GM12878 (cell line): ENCODE measurements around the gene TBRG1. TPM values are rescaled to one million over a fixed set of nuclear protein-coding genes. Genes with fewer than 3 reads are reported as not detected.

Experiments used
- BCLAF1 ChIP-seq: fragments of 450-650 bp; IDR thresholded peaks from 2 replicates; pipeline ENCODE4 v1.6.1; 2017; ENCODE audit warnings: antibody characterized with exemption, mild to moderate bottlenecking, moderate library complexity
- EP300 ChIP-seq, 2 experiments: fragments of 150-350 bp in 1 of 2; IDR thresholded peaks; 2 replicates each; pipeline ENCODE4 v1.6.1; 2011 to 2012; ENCODE audit warnings: low read depth in 2 of 2, low read length in 2 of 2, borderline replicate concordance in 1 of 2, improper control_type of control experiment in 1 of 2, inconsistent platforms in 1 of 2; ENCODE audit not compliant: control insufficient read depth in 1 of 2
- IRF4 ChIP-seq: IDR thresholded peaks from 2 replicates; pipeline ENCODE4 v1.6.1; 2011; ENCODE audit warnings: low read depth, low read length
- NKRF ChIP-seq: fragments of 450-650 bp; conservative IDR thresholded peaks from 2 replicates; pipeline ENCODE4 v1.6.1; 2017; ENCODE audit warnings: mild to moderate bottlenecking, moderate library complexity
- POLR2A ChIP-seq: IDR thresholded peaks from 2 replicates; pipeline ENCODE4 v1.6.1; 2011; ENCODE audit warnings: low read depth, mild to moderate bottlenecking, low read length
- SKIL ChIP-seq: fragments of 450-650 bp; IDR thresholded peaks from 2 replicates; pipeline ENCODE4 v1.6.1; 2017; ENCODE audit warnings: mild to moderate bottlenecking, low read depth, inconsistent platforms; ENCODE audit not compliant: poor library complexity, severe bottlenecking
- SUZ12 ChIP-seq: fragments of 200-600 bp; sonication (generic); IDR thresholded peaks from one replicate; pipeline ENCODE4 v1.6.1; 2018; ENCODE audit warnings: antibody characterized with exemption, mild to moderate bottlenecking; ENCODE audit not compliant: unreplicated experiment
- TCF3 ChIP-seq: IDR thresholded peaks from 2 replicates; pipeline ENCODE4 v1.6.1; 2012; ENCODE audit warnings: low read depth, mild to moderate bottlenecking, low read length, borderline replicate concordance; ENCODE audit not compliant: insufficient read depth
- TCF7 ChIP-seq: IDR thresholded peaks from 2 replicates; pipeline ENCODE4 v1.6.1; 2014; ENCODE audit warnings: antibody characterized with exemption, borderline replicate concordance
- polyA plus RNA-seq, 11 experiments: library from polyadenylated mRNA; depleted of rRNA in 4 of 11; unstranded in 6 of 11; stranded (reverse) in 5 of 11; fragments of >200 nt; fragmentation: Nextera tagmentation in 4 of 11; fragmentation: Illumina TruSeq in 1 of 11; extraction: Ambion mirVana in 4 of 11; extraction: Trizol in 1 of 11; gene quantifications; 1 replicate in 1 of 11; 2 replicates in 10 of 11; pipeline versions ENCODE4 v1.2.1 to v1.2.3, GENCODE V29; 2011 to 2016; ENCODE audit warnings: inconsistent platforms in 2 of 11, missing spikeins in 2 of 11, low read depth in 1 of 11
- total RNA-seq, 4 experiments: library from RNA; depleted of rRNA in 3 of 4; stranded (reverse); fragments of >200 nt in 3 of 4; fragmentation: Illumina TruSeq in 1 of 4; extraction: Trizol in 1 of 4; gene quantifications; 2 replicates each; pipeline versions ENCODE4 v1.2.1 to v1.2.3, GENCODE V29; 2013 to 2021

Gene TBRG1
- total and polyA plus RNA-seq, 10 of the 15 experiments (the other 5 are each of a cell fraction or from before 2014, with no cell fraction given) = 12.3 to 46.6 (median 26.2) TPM

- TF ChIP-seq BCLAF1 = no peak
- TF ChIP-seq EP300 (IDR thresholded peaks at IDR 0.05; ENCODE audit: borderline replicate concordance in 1 of 2, control insufficient read depth in 1 of 2, low read depth in 2 of 2, low read length in 2 of 2) = no peak
- TF ChIP-seq TCF7 = no peak
- no peak for TF ChIP-seq SKIL
- no peak for TF ChIP-seq POLR2A
- TF ChIP-seq SUZ12 = no peak
- TF ChIP-seq IRF4 = no peak
- TF ChIP-seq NKRF = no peak
- no peak for TF ChIP-seq TCF3
Observed at GRCh38 chr11:124608147-124608546, 14.5 kb upstream of the TBRG1 start (continued).
